Gastrocnemius medialis (tissue), 4 donors: Measurements from ENCODE around the gene FAM32A. TPM values are rescaled to one million over a fixed set of nuclear protein-coding genes. Genes with fewer than 3 reads are reported as not detected.
A peak's percentile ranks its signal among the peaks of the same experiment; 100 is the strongest.

Experiments used
- ATAC-seq, 2 donors: fragments of 150-250 bp; one replicate each; pipeline ENCODE4 v1.9.1; 2016
- DNase-seq, 2 donors: peaks; one replicate each; pipeline ENCODE4 v3.0.0-alpha.2; 2019
- H3K27ac ChIP-seq, 4 donors: fragments of 200-600 bp; sonication (generic); 1 replicate in 1 of 4; 2 replicates in 3 of 4; pipeline ENCODE4 v1.5.1; 2016 to 2018; ENCODE audit warnings: mild to moderate bottlenecking in 2 of 4, moderate library complexity in 1 of 4
- H3K27me3 ChIP-seq, 3 donors: fragments of 200-600 bp; sonication (generic) in 2 of 3; 1 replicate in 1 of 3; 2 replicates in 2 of 3; pipeline versions ENCODE4 v1.5.1 to v1.6.0; 2016 to 2019; ENCODE audit warnings: mild to moderate bottlenecking in 1 of 3, moderate library complexity in 1 of 3
- H3K36me3 ChIP-seq, 2 donors: fragments of 200-600 bp; sonication (generic) in 1 of 2; one replicate each; pipeline ENCODE4 v1.5.1; 2017 to 2018
- H3K4me1 ChIP-seq, 2 donors: fragments of 200-600 bp; sonication (generic) in 1 of 2; one replicate each; pipeline ENCODE4 v1.5.1; 2016 to 2017; ENCODE audit warnings: mild to moderate bottlenecking in 2 of 2
- H3K4me3 ChIP-seq, 4 donors: fragments of 200-600 bp; sonication (generic) in 3 of 4; 1 replicate in 1 of 4; 2 replicates in 3 of 4; pipeline ENCODE4 v1.5.1; 2016 to 2019; ENCODE audit warnings: mild to moderate bottlenecking in 2 of 4
- H3K9me3 ChIP-seq, 3 donors: fragments of 200-600 bp; sonication (generic) in 2 of 3; 1 replicate in 1 of 3; 2 replicates in 2 of 3; pipeline ENCODE4 v1.5.1; 2016 to 2019
- POLR2A ChIP-seq, 2 donors: fragments of 450-650 bp; IDR thresholded peaks; one replicate each; pipeline ENCODE4 v1.6.1; 2017; ENCODE audit warnings: antibody characterized with exemption in 2 of 2, mild to moderate bottlenecking in 2 of 2, moderate library complexity in 2 of 2
- in situ Hi-C, 4 donors: fragments of 200-750 bp; cut with MboI; loops; one replicate each; pipeline versions ENCODE4 v1.15.0 to v1.8.0; 2017; ENCODE audit warnings: low sequenced_read_pairs in 4 of 4
- intact Hi-C: fragments of 100-400 bp; cut with DNase I; formaldehyde crosslinking; loops from one replicate; pipeline ENCODE4 v1.15.1; 2023; ENCODE audit warnings: low total_unique reads
- total RNA-seq, 4 donors: library from RNA; depleted of rRNA; stranded (reverse); fragments of >200 nt; gene quantifications; one replicate each; pipeline versions ENCODE4 v1.1.0 to v1.2.3, GENCODE V29; 2016
- TF ChIP-seq, protein P1 (sequence below), 5 experiments: fragments of 450-650 bp in 3 of 5; fragments of 200-600 bp in 2 of 5; sonication (generic) in 2 of 5; IDR thresholded peaks in 4 of 5; conservative IDR thresholded peaks in 1 of 5; 1 replicate in 4 of 5; 2 replicates in 1 of 5; pipeline ENCODE4 v1.5.1; 2016 to 2019; ENCODE audit warnings: antibody characterized with exemption in 5 of 5, mild to moderate bottlenecking in 3 of 5, moderate library complexity in 3 of 5

FAM32A gene
- total RNA-seq, 4 donors from 2014 or later: 57.2 to 72.3 (median 63.6) TPM

DNA sequence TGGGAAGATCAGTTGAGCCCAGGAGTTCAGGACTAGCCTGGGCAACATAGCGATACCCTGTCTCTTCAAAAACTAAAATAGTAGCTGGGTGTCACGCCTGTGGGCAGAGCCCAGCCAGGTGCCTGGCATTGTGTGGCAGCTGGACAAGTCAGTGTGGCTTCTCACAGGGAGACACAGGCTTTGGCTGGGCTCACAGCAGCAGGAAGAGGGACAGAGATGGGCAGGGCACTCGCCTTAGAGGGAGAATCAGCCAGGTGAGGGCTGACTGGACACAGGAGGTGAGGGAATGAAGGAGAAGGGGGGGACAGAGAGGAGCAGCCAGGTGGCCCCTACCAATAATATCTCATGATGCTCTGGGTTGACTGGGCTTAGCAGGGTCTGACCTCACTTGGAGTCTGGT lies 3.3 kb downstream of the FAM32A start:
- no peak overlapping the region for H3K27ac ChIP-seq
- H3K9me3 ChIP-seq: no peaks in the 10 kb centered on the region
- intact Hi-C loops: loop anchor here (10.0 kb wide), 1 partner anchor 1064 kb away; a partner anchor contains a TSS
- no peak for ATAC-seq
- H3K4me1 ChIP-seq: peaks cover 10 to 11% of the 10 kb centered on the region in 2 donors
- TF ChIP-seq, protein P1, sequence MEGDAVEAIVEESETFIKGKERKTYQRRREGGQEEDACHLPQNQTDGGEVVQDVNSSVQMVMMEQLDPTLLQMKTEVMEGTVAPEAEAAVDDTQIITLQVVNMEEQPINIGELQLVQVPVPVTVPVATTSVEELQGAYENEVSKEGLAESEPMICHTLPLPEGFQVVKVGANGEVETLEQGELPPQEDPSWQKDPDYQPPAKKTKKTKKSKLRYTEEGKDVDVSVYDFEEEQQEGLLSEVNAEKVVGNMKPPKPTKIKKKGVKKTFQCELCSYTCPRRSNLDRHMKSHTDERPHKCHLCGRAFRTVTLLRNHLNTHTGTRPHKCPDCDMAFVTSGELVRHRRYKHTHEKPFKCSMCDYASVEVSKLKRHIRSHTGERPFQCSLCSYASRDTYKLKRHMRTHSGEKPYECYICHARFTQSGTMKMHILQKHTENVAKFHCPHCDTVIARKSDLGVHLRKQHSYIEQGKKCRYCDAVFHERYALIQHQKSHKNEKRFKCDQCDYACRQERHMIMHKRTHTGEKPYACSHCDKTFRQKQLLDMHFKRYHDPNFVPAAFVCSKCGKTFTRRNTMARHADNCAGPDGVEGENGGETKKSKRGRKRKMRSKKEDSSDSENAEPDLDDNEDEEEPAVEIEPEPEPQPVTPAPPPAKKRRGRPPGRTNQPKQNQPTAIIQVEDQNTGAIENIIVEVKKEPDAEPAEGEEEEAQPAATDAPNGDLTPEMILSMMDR (IDR thresholded peaks at IDR 0.05 in 4 of 5, conservative IDR thresholded peaks at IDR 0.05 in 1 of 5): no peak
- H3K4me3 ChIP-seq: no peak overlapping the region
- H3K36me3 ChIP-seq: peaks cover 0 to 42% of the 10 kb centered on the region in 2 donors
- in situ Hi-C loops: loop anchor here in 3 of 4 donors (5.0 to 25.0 kb wide), 3 partner anchors 146 to 601 kb away; no protein-coding TSS in a partner anchor
- H3K27me3 ChIP-seq: no peaks in the 10 kb centered on the region
- no peak for DNase-seq

DNA sequence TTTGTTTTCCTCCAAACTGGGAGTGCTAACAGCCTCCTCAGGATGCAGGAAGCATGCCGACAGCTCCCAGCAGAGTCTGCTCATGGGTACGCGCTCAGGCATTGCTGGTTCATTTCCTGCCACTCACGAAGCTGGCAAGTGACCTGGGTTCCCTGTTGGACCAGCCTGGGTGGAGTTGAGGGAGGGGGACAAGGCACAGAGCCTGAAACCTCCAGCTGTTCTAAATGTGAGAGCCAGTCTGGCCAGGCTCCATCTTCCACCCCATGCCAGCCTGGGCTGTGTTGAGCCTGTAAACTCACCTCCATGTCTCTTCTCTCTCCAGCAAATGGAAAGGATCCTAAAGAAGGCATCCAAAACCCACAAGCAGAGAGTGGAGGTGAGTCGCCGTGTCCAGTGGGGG lies 5.0 kb downstream of the FAM32A start:
- Histone ChIP-seq H3K27me3 (no peaks in the 10 kb centered on the region), H3K4me1 (peaks cover 10 to 11% of the 10 kb centered on the region in 2 donors), H3K9me3 (no peaks in the 10 kb centered on the region), H3K36me3 (peaks cover 0 to 42% of the 10 kb centered on the region in 2 donors), H3K4me3 (no peak overlapping the region), H3K27ac (peak overlapping the region in 3 of 4 donors; percentile 26 to 58 (median 41))
- in situ Hi-C loops: loop anchor here in 3 of 4 donors (10.0 to 25.0 kb wide), 3 partner anchors 75 to 603 kb away; partner anchors contain the start of gene RAB8A (in 1 of the 3)
- intact Hi-C loops: loop anchor here (10.0 kb wide), 1 partner anchor 355 kb away; no protein-coding TSS in a partner anchor
- TF ChIP-seq, protein P1 (IDR thresholded peaks at IDR 0.05 in 4 of 5, conservative IDR thresholded peaks at IDR 0.05 in 1 of 5): no peak
- no peak for TF ChIP-seq POLR2A (IDR thresholded peaks at IDR 0.05)
- ATAC-seq: peak in 1 of 2 donors; percentile 15
- peak in 1 of 2 donors; percentile 50 for DNase-seq

DNA sequence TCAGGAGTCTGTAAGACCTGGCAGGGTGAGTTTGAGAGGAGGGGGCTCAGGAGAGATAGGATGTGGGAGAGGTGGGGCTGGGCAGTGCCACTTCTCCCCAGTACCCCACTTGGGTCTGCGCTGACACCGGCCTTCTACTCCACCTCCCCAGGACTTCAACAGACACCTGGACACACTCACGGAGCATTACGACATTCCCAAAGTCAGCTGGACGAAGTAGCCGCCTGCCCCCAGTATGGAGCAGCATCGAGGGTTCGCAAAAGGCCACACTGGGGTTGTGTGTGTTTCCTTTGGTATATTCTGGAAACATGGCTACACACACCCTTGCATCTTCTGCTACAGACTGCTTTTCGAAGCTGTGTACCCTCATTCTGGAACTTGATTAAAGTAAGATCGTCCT lies 5.5 kb downstream of the FAM32A start:
- Histone ChIP-seq H3K27me3 (no peaks in the 10 kb centered on the region), H3K36me3 (peaks cover 0 to 42% of the 10 kb centered on the region in 2 donors), H3K9me3 (no peaks in the 10 kb centered on the region), H3K4me1 (peaks cover 10 to 11% of the 10 kb centered on the region in 2 donors), H3K27ac (peak overlapping the region in 3 of 4 donors; percentile 26 to 58 (median 41)), H3K4me3 (no peak overlapping the region)
- intact Hi-C loops: loop anchor here (10.0 kb wide), 1 partner anchor 356 kb away; no protein-coding TSS in a partner anchor
- no peak for TF ChIP-seq POLR2A (IDR thresholded peaks at IDR 0.05)
- DNase-seq: no peak
- no peak for ATAC-seq
- in situ Hi-C loops: loop anchor here in 3 of 4 donors (10.0 to 25.0 kb wide), 3 partner anchors 76 to 603 kb away; partner anchors contain the start of gene RAB8A (in 1 of the 3)

DNA sequence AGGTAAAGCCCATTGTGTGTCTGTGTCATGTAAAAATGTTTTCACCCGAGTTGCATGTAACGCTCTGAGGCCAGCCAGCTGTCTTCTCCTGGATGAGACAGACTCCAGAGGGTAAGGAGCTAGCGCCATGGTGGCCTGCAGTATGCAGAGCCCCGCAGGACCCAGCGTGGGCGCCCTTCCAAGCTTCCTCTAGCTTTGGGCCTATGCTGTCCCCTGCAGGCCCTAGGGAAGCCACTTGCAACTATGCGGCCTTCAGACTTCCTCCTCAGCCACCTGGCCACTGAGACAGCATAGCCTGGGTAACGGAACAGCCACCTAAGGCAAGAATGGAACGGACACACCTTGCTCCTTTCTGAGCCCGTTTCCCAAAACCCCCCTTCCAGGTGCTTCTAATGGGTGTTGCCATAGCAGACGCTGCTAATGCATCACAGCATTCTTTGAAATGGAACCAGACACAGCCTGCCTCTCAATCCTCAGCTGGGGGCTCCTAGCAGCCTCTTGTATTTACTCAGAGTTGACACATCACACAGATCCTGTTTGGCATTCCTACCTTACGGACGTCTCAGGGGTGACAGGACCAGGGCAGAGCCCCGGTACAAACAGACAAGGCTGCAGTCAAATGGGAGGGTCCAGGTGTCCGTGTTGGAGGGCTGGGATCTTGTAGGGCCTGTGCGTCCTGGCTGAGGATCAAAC lies 6.2 kb downstream of the FAM32A start:
- in situ Hi-C loops (loop anchor here in 3 of 4 donors (10.0 to 25.0 kb wide), 3 partner anchors 77 to 604 kb away; partner anchors contain the start of gene RAB8A (in 1 of the 3)), intact Hi-C loops (loop anchor here (10.0 kb wide), 1 partner anchor 357 kb away; no protein-coding TSS in a partner anchor)
- H3K4me3 ChIP-seq: no peak overlapping the region
- peaks cover 0 to 42% of the 10 kb centered on the region in 2 donors for H3K36me3 ChIP-seq
- H3K9me3 ChIP-seq: no peaks in the 10 kb centered on the region
- no peak for DNase-seq
- no peak overlapping the region for H3K27ac ChIP-seq
- ATAC-seq: no peak
- no peaks in the 10 kb centered on the region for H3K27me3 ChIP-seq
- no peak for TF ChIP-seq POLR2A (IDR thresholded peaks at IDR 0.05)
- TF ChIP-seq, protein P1 (IDR thresholded peaks at IDR 0.05 in 4 of 5, conservative IDR thresholded peaks at IDR 0.05 in 1 of 5): no peak
- peaks cover 5 to 7% of the 10 kb centered on the region in 2 donors for H3K4me1 ChIP-seq

DNA sequence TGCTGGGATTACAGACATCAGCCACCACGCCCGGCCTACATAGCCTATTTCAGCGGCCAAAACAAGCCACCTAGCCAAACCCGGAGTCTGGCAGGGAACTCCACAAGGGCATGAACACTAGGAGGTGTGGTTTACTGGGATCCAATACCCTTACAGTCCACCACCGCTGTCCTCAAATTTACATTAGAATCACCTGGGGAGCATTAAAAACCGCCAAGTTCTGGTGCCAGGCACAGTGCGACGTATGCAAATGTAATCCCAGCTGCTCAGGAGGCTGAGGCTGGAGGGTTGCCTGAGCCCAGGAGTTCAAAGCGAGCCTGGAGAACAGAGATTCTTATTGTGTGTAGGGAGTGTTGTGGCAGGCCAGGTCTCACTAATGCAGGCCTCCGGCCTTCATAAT lies 8.3 kb downstream of the FAM32A start:
- Histone ChIP-seq H3K4me1 (peaks cover 8 to 10% of the 10 kb centered on the region in 2 donors), H3K27ac (no peak overlapping the region), H3K27me3 (no peaks in the 10 kb centered on the region), H3K4me3 (no peak overlapping the region), H3K9me3 (no peaks in the 10 kb centered on the region), H3K36me3 (peaks cover 0 to 31% of the 10 kb centered on the region in 2 donors)
- in situ Hi-C loops: loop anchor here in 3 of 4 donors (10.0 to 25.0 kb wide), 3 partner anchors 79 to 606 kb away; partner anchors contain the start of gene RAB8A (in 1 of the 3)
- DNase-seq: no peak
- intact Hi-C loops: loop anchor here (10.0 kb wide), 1 partner anchor 359 kb away; no protein-coding TSS in a partner anchor
- TF ChIP-seq POLR2A (IDR thresholded peaks at IDR 0.05): no peak
- TF ChIP-seq, protein P1 (IDR thresholded peaks at IDR 0.05 in 4 of 5, conservative IDR thresholded peaks at IDR 0.05 in 1 of 5): no peak
- ATAC-seq: no peak
